ENCODE measurements around the gene ENO1.
"Not testable (repeated sequence)": the region's sequence is repeated elsewhere in the genome, so short reads cannot be mapped to it uniquely, and the experiment has no call there.

Gene ENO1

GRCh38 chr1:8878448-8878697 is at the start of gene ENO1:
Gene ENO1, minus strand, starts transcription at chr1:8878686. Its CDS starts 3,778 bp downstream, at chr1:8874908.
- no peak for DNase-seq (ENCODE audit: low spot score)

- no peak for DNase-seq (ENCODE audit: low spot score)
Measured at GRCh38 chr1:8926707-8927694, 48.5 kb upstream of the ENO1 start.

GRCh38 chr1:8925960-8926359 is 47.5 kb upstream of the ENO1 start:
- DNase-seq (ENCODE audit: low spot score), result no peak

GRCh38 chr1:8925406-8925805 is 46.9 kb upstream of the ENO1 start:
- DNase-seq (ENCODE audit: low spot score), result no peak

- no peak for DNase-seq (ENCODE audit: low spot score)
Measured at GRCh38 chr1:8922962-8923361, 44.5 kb upstream of the ENO1 start.

- DNase-seq (ENCODE audit: low spot score), result not testable (repeated sequence)
Measured at GRCh38 chr1:8917536-8917935, 39.0 kb upstream of the ENO1 start.

- no peak for DNase-seq (ENCODE audit: low spot score)
Measured at GRCh38 chr1:8915446-8915845, 37.0 kb upstream of the ENO1 start.

- no peak for DNase-seq (ENCODE audit: low spot score)
Measured at GRCh38 chr1:8914466-8914865, 36.0 kb upstream of the ENO1 start.

GRCh38 chr1:8913457-8913856 is 35.0 kb upstream of the ENO1 start:
- no peak for DNase-seq (ENCODE audit: low spot score)

GRCh38 chr1:8911416-8912309 is 33.2 kb upstream of the ENO1 start:
- no peak for DNase-seq (ENCODE audit: low spot score)

GRCh38 chr1:8910914-8911313 is 32.4 kb upstream of the ENO1 start:
- DNase-seq (ENCODE audit: low spot score), result no peak

GRCh38 chr1:8910331-8910730 is 31.8 kb upstream of the ENO1 start:
- no peak for DNase-seq (ENCODE audit: low spot score)

- no peak for DNase-seq (ENCODE audit: low spot score)
Measured at GRCh38 chr1:8908388-8909151, 30.1 kb upstream of the ENO1 start.

GRCh38 chr1:8905582-8906191 is 27.2 kb upstream of the ENO1 start:
- no peak for DNase-seq (ENCODE audit: low spot score)

- DNase-seq (ENCODE audit: low spot score), result no peak
Measured at GRCh38 chr1:8903908-8904650, 25.6 kb upstream of the ENO1 start.

GRCh38 chr1:8903410-8903809 is 24.9 kb upstream of the ENO1 start:
- no peak for DNase-seq (ENCODE audit: low spot score)

- no peak for DNase-seq (ENCODE audit: low spot score)
Measured at GRCh38 chr1:8902765-8903164, 24.3 kb upstream of the ENO1 start.

- not testable (repeated sequence) for DNase-seq (ENCODE audit: low spot score)
Measured at GRCh38 chr1:8900684-8901083, 22.2 kb upstream of the ENO1 start.

- no peak for DNase-seq (ENCODE audit: low spot score)
Measured at GRCh38 chr1:8899046-8899445, 20.6 kb upstream of the ENO1 start.

- not testable (repeated sequence) for DNase-seq (ENCODE audit: low spot score)
Measured at GRCh38 chr1:8898418-8898817, 19.9 kb upstream of the ENO1 start.

- DNase-seq (ENCODE audit: low spot score), result not testable (repeated sequence)
Measured at GRCh38 chr1:8897505-8897904, 19.0 kb upstream of the ENO1 start.

Data from D341Med (cell line).